Measurements from ENCODE around the gene SGMS1.
"Not testable (repeated sequence)": the region's sequence is repeated elsewhere in the genome, so short reads cannot be mapped to it uniquely, and the experiment has no call there.

Gene SGMS1

GRCh38 chr10:50310560-50311174 lies 313.1 kb downstream of the SGMS1 start:
- DNase-seq (ENCODE audit: low read depth in 2 of 2): peak in 1 of 2 donors; percentile 10

- no peak for DNase-seq (ENCODE audit: low read depth in 2 of 2)
Measured at GRCh38 chr10:50309342-50309741, 314.4 kb downstream of the SGMS1 start.

DNA sequence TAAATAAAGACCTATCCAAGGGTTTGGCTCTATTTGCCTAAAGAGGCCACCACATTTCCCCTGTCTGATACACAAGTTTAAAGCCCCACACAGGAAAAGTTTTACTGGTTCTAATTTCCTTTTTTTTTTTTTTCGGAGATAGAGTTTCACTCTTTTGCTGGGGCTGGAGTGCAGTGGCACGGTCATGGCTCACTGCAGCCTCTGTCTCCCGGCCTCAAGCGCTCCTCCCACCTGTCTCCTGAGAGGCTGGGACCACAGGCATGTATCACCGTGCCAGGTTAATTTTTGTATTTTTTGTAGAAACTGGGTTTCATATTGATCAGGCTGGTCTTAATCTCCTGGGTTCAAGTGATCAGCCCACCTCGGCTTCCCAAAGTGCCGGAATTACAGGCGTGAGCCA lies 319.1 kb downstream of the SGMS1 start:
- DNase-seq (ENCODE audit: low read depth in 2 of 2): no peak

DNA sequence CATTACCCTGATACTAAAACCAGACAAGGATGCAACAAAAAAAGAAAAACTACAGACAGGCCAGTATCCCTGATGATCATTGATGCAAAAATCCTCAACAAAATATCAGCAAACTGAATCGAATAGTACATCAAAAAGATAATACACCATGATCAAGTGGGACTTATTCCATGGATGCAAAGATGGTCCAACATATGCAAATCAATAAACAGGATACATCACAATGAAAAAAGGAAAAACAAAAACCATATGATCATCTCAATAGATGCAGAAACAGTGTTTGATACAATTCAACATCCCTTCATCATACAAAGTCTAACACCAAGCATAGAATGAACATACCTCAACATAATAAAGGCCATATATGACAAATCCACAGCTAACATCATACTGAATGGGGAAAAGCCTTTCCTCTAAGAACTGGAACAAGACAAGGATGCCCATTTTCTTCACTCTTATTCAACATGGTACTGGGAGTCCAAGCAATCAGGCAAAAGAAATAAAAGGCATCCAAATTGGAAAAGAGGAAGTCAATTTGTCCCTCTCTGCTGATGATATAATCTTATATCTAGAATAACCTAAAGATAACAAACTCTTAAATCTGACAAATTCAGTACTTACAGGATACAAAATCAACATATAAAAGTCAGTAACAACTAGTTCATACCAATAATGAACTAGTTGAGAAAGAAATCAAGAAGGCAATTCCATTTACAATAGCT lies 323.6 kb downstream of the SGMS1 start:
- DNase-seq (ENCODE audit: low read depth in 2 of 2): no peak

DNA sequence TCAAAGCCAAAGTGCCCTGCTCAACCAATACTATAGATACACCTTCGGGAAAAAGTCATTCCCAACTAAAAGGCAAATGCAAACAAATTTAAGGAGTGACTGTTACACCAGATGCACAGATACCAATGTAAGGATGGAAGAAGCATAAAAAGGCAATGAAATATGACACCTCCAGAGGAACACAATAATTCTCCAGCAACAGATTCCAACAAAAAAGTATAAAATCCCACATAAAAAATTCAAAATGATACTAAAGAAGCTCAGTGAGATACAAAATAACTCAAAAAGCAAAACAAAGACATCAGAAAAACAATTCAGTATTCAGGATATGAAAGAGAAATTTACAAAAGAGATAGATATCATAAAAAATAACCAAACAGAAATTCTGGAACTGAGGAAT lies 328.4 kb downstream of the SGMS1 start:
- no peak for DNase-seq (ENCODE audit: low read depth in 2 of 2)

DNA sequence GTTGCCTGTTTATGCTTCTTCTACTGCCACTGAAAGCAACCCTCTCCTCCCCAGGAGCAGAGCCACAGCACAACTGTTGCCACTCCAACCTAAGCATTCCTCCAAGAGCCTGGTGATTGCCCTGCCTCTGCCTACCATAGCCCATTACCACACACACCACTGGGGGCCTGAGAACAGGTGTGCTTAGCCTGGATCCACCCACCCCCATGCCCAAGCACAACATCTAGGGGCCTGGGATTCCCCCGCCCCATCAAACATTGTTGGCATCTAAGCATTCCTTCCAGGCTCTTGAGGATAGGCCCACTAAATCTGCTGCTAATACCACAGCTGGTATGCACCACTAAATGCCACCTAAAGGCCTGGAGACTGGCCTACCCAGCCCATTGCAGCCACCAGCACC lies 329.2 kb downstream of the SGMS1 start:
- DNase-seq (ENCODE audit: low read depth in 2 of 2): no peak

DNA sequence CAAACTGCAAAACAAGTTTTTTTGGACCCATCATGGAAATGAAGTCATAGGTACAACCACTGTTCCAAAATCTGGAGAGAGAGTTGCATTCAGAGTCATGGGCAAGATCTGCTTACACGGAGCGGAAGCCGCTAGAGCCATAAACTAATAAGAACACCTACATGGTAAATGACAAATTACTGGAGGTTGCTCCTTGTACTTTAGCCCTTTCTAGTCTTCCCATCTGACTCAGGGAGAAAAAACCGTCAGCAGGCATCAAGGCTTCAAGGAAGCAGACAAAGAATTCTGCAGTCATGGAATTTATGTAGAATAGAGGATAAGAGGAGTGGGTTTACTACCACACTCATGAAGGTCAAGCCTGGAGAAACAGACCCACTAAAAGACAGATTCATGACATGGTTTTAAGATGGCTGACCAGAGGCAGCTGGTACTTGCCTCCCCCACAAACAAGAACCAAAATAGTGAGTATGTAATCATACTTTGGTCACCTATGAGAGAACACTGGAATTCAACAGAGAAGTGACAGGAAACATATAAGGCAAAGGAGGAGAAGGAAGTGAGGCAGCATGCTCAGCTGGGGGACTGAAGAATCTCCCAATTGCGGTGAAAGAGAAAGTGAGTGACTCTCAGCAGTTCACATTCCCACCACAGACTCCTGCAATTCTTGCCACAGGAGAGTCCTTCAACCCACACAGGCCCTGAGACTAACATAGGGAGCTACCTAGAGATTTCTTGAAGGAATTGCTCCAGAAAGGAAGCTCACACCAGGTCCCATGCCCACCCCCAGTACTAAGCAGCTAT lies 330.0 kb downstream of the SGMS1 start:
- no peak for DNase-seq (ENCODE audit: low read depth in 2 of 2)

DNA sequence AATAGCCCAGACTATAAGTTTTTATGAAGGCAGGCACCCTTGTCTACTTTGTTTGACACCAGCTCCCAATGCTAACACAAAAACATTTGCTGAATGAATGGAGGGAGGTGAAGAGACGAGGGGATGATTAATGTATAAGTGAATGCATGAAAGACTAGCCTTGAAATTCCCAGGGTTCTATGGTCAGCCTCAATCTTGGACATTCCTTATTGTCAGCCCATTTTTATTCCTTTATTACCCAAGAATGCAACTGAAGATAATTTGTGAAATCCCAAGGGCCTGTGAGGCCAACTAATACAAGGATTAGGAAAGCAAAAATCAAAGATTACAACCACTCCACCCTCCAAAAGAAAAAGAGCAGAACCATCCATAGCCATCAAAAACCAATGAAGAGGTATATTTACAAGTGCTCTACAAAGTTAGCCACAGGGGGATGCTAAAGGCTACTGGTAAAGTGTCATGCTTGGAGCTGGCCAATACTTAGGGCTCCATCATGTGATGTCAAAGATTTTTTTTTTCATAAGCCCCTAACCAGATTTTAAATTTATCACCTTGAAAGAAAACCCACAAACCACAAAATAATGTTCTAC lies 332.4 kb downstream of the SGMS1 start:
- no peak for DNase-seq (ENCODE audit: low read depth in 2 of 2)

DNA sequence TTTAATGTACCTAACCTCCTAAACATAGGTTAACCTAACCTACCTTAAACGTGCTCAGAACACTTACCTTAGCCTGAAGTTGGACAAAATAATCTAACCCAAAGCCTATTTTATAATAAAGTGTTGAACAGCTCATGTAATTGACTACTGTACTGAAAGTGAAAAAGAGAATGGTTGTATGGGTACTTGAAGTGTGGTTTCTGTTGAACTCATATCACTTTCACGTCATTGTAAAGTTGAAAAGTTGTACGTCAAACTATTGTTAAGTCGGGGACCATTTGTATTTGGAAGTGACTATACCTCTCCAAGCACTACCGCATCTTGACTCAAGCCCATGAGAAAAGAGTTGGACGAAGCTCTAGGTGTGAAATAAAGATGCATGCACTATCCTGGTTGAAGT lies 334.6 kb downstream of the SGMS1 start:
- no peak for DNase-seq (ENCODE audit: low read depth in 2 of 2)

- DNase-seq (ENCODE audit: low read depth in 2 of 2): no peak
Measured at GRCh38 chr10:50286996-50287803, 336.6 kb downstream of the SGMS1 start.

- no peak for DNase-seq (ENCODE audit: low read depth in 2 of 2)
Measured at GRCh38 chr10:50286517-50286916, 337.2 kb downstream of the SGMS1 start.

GRCh38 chr10:50281967-50282522 lies 341.7 kb downstream of the SGMS1 start:
- DNase-seq (ENCODE audit: low read depth in 2 of 2): no peak

- DNase-seq (ENCODE audit: low read depth in 2 of 2): no peak
Measured at GRCh38 chr10:50281210-50281966, 342.4 kb downstream of the SGMS1 start.

- no peak for DNase-seq (ENCODE audit: low read depth in 2 of 2)
Measured at GRCh38 chr10:50280049-50280841, 343.5 kb downstream of the SGMS1 start.

- no peak for DNase-seq (ENCODE audit: low read depth in 2 of 2)
Measured at GRCh38 chr10:50279489-50279888, 344.3 kb downstream of the SGMS1 start.

- DNase-seq (ENCODE audit: low read depth in 2 of 2): no peak
Measured at GRCh38 chr10:50275650-50276235, 348.0 kb downstream of the SGMS1 start.

GRCh38 chr10:50272531-50272930 lies 351.2 kb downstream of the SGMS1 start:
- DNase-seq (ENCODE audit: low read depth in 2 of 2): no peak

DNA sequence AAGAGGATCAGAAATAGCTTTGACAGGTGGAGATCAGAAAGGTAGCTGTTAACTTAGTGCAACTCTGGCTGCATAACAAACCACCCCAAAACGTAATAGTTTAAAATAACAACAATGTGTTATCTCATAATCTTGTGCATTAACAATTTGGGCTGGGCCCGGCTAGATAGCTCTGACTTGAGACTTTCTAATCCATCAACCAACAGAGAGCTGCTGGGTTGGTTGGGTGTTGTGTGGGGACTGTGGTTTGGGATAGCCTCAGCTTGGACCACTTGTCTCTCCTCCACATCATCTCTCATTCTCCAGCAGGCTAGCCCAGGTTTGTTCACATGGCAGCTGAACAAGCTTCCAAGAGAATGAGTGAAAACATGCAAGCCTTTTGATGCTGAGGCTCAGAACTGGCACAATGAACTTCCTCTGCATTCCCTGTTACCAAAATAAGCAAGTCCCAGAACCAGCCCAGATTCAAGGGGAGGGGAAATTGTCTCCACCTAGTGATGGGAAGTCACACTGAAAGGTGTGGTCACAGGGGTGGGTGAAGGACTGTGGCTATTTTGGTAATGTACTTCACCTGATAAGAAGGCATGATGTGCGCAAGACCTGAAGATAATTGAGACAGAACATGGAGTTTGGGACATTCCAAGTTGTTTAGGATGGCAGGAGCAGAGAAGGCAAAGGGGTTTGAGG lies 352.0 kb downstream of the SGMS1 start:
- DNase-seq (ENCODE audit: low read depth in 2 of 2): no peak

DNA sequence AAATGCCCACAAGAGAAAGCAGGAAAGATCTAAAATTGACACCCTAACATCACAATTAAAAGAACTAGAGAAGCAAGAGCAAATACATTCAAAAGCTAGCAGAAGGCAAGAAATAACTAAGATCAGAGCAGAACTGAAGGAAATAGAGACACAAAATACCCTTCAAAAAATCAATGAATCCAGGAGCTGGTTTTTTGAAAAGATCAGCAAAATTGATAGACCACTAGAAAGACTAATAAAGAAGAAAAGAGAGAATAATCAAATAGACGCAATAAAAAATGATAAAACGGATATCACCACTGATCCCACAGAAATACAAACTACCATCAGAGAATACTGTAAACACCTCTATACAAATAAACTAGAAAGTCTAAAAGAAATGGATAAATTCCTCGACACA lies 355.9 kb downstream of the SGMS1 start:
- not testable (repeated sequence) for DNase-seq (ENCODE audit: low read depth in 2 of 2)
